Hematopoietic multipotent progenitor cell treated with erythropoietin and hydrocortisone succinate and interleukin-3 and kit ligand, for 8 days (in vitro differentiated cells): ENCODE data around the gene GPR108.
A peak's percentile ranks its signal among the peaks of the same experiment; 100 is the strongest.

Source experiments
- DNase-seq: peaks from one replicate; pipeline ENCODE4 v3.0.0-alpha.2; 2015

Gene GPR108

DNA sequence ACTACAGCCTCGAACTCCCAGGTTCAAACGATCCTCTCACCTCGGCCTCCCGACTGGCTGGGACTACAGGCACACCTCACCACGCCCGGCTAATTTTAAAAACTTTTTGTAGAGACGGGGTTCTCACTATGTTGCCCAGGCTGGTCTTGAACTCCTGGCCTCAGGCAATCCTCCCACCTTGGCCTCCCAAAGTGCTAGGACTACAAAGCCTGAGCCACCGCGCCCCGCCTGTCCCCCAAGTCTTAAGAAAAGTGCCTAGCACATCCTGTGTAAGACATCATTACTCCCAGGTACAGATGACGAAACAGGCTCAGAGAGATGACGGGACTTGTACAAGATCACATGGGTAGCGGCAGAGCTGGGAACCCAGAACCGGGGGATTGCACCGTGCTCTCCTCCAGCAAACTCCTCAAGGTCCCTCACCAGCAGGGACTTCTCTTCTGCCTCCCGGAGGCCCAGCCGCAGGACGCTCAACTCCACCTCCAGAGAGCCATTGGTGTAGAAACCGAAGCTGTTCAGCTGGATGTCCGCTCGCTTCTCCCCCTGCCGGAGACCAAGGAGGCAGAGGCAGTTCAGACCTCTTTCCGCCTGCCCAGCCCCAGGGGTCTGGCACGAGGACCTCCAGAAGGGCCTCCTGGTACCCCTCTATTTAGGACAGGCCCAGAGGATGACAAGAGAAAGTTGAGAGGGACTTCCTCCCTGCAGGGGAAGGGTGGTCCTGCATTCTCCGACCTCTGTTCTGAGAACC is 1.0 kb downstream of the GPR108 start:
- peak; percentile 87 for DNase-seq

GRCh38 chr19:6735181-6735911 is 2.0 kb downstream of the GPR108 start:
- DNase-seq, result no peak

GRCh38 chr19:6734096-6734696 is 3.2 kb downstream of the GPR108 start:
- no peak for DNase-seq

DNA sequence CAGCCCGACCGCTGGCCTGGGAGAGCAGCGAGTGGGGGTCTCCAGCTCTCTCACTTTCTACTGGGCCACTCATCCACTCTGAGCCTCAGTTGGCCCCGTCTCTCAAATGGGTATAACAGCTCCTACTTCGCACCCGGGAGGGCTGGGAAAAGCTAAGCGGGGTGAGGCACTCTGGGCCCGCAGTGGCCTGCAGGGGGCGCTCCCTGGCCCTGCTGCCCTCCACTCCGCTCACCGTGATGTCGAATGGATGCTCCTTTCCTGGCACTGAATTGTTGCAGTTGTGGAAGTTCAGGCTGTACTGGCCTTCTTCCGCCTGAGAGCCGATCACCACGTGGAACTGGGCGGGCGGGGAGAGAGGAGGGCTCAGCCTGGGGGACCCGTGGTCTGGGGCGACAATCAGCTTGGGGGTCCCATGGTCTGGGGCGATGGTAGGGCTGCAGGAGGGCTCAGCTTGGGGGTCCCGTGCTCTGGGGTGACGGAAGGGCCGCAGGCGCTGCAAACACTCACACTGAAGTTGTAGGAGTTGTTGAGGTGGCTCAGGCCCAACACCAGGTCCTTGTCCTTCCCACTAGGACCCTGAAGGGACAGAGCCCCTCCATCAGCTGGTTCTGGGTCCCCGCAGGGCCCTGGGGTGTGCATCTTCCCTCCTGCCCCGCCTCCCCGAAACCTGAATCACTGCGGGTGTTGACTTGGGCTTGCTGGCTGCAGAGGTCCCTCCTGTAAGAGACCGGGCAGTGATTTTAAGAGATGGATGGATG is 3.9 kb downstream of the GPR108 start:
- DNase-seq, result no peak

- no peak for DNase-seq
Measured at GRCh38 chr19:6732803-6733337, 4.5 kb downstream of the GPR108 start.

DNA sequence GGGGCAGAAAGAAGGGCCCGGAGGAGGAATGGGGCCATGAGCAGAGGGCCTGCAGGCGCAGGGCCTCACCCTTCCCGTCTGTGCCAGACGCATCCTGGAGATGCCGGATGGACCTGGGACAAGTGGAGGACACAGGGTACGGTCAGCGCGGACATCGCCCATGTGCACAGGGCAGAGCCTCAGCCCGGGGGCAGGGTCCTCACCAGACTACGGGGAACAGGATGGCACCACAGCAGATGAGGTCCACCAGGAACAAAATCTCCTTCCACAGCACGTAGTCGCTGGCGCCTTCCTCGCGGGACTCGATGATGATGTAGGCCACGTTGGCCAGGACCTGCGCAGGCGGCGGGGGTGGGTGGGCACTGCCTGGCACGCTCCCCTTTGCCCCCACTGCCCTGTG is 5.6 kb downstream of the GPR108 start:
- DNase-seq, result no peak

GRCh38 chr19:6730941-6731670 is 6.3 kb downstream of the GPR108 start:
- no peak for DNase-seq

- DNase-seq, result peak; percentile 80
Measured at GRCh38 chr19:6730153-6730804, 7.1 kb downstream of the GPR108 start.

DNA sequence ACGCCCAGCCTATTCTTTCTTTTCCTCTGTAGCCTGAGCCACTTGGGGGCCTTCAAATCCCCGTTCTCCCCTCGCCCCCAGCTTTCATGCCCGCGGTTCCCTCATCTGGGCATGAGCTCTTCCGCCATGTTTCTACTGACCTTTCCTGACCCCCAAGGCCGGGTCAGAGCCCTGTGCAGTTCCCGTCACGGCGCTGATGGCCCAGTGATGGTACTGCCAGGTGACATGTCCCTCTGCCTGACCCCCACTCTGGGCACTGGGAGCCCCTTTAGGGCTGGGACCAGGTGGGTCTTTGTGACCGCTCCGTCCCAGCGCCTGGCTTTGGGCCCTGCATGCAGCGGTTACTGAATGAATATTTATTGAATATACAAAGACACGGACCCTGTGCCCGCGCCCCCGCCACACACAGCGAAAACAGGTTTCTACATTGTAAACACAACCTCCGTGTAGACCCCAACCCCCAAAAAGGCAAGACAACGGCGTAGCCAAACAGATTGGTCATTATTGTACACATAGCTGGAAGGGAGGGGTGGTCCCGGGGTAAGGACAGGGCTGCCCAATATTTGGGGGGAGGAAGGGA is 7.7 kb downstream of the GPR108 start:
- no peak for DNase-seq

DNA sequence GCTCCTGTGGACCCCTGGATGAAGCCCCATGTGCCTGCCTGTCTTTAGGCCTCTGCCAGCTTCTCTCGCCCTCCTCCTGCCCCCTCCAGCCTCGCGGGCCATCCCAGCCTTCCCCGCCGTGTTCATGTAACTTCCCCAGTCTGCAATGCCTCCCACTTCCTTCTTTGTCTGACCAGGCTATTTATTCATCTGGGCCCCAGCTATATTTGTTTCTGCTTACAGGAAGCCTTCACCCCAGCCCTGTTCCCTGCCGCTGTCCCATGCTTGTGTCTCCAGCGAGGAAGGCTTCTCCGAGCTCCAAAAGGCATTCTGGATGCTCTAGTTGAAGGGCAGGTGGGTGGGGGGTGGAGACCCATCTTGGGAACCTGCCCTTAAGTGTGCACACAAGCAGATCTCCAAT is 9.0 kb downstream of the GPR108 start:
- DNase-seq, result no peak

DNA sequence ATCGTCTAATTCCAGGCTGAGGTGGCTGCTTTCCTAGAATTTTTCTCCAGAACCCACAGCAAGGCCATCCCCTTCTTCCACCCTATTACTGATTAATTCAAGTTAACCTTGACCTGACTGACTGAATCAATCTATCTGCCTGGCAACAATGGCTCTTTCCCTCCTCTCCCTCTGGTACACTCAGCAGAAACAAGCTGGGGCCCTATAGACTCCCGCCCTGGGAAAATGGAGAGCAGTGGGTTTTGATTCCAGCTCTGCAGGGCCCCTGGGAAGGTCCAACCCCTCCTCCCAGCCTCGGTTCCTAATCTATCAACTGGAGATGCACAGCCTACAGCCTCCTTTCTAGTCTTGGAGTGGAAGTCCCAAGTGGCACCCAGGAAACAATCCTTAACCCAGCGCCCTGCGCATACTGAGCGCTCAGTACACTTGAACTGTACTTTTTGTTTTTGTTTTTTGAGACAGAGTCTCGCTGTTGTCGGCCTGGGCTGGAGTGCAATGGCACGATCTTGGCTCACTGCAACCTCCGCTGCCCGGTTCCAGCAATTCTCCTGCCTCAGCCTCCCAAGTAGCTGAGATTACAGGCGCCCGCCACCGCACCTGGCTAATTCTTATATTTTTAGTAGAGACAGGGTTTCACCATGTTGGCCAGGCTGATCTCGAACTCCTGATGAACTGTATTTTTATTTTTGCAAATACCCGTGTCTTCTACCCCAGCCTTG is 11.7 kb downstream of the GPR108 start:
- no peak for DNase-seq

DNA sequence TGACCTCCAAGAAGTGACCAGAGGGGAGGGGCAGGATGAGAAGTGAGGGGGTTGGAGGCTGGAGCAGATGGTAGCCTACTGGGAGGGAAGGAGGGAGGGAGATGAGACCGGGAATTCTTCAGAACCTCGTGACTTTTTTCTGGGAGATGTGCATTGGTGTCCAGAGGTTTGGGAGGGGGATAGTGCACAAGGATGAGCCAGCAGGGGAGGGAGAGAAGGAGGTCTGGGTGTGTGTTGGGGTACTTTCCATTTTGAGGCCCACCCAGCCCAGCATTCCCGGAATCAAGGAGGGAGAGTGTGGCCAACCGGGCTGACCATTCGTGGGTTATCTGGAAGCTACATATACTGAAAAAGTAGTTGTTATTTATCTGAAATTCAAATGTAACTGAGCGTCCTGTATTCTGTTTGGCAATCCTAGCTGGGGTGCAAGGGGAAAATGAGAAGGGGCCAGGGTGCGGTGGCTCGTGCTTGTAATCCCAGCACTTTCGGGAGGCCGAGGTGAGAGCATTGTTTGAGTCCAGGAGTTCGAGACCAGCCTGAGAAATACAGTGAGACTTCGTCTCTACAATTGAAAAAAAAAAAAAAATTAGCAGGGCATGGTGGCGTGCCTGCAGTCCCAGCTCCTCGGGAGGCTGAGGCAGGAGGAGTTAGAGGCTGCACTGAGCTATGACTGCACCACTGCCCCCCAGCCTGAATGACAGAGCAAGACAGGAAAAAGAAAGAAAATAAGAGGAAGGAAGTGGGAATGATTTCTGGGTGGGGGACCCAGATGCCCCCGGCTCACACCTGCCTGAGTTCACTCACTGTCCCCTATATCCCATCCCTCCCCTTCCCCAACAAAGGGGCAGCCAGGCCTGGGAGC is 12.5 kb downstream of the GPR108 start:
- DNase-seq, result no peak

GRCh38 chr19:6723738-6724137 is 13.6 kb downstream of the GPR108 start:
- DNase-seq, result no peak

- DNase-seq, result no peak
Measured at GRCh38 chr19:6723108-6723618, 14.2 kb downstream of the GPR108 start.

DNA sequence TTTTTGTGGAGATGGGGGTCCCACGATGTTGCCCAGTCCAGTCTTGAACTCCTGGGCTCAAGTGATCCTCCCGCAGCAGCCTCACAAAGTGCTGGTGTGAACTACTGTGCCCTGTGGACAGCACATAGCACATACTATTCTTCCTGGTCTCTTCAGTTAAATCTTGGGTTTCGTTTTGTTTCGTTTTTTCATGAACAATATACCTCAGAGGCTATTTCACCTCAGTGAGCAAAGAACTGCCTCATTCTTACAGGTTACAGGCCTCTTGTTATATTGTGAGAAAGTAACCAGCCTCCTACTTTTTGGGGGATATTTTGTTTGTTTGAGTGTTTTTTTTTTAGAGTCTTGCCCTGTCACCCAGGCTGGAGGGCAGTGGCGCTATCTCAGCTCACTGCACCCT is 15.6 kb downstream of the GPR108 start:
- no peak for DNase-seq

- DNase-seq, result no peak
Measured at GRCh38 chr19:6721138-6721474, 16.3 kb downstream of the GPR108 start.

DNA sequence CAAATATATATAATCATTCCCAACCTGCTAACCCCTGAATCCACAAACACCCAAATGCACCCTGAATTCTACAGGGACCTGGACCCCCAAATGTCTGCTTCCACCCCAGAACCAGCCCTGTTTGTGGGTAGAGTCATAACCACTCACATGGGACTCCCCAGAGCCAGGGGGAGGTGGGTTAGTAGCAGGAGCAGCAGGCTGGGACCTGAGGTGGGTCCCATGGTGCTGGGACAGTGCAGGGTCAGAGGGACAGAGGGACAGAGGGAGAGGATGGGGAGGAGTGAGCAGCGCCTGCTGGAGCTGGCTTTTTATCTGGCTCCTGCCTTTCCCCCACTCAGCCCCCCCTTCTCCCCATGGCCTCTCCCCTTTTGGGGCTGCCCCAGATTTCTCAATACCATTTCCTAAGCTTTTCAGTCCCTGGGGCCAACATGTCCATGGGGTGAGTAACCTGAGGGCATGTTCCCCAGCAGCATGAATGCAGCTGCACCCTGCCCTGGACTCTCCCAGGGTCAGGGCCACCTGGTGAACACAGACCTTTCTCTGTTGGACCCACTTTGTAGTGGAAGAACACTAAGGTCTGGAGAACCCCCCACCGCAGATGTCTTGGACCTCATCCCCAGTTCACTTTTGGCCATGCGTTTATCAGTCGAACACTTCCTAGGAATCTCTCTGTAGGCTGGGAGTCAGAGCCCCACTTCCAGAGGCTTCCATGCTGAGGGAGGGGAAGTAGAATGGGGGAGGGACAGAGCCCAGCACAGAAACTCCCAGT is 16.8 kb downstream of the GPR108 start, which contains the start of gene C3:
Gene C3 (minus strand): TSS at position 282 of the 769 bp plus-strand sequence. CDS start 61 bp downstream, at position 221.
- no peak for DNase-seq

DNA sequence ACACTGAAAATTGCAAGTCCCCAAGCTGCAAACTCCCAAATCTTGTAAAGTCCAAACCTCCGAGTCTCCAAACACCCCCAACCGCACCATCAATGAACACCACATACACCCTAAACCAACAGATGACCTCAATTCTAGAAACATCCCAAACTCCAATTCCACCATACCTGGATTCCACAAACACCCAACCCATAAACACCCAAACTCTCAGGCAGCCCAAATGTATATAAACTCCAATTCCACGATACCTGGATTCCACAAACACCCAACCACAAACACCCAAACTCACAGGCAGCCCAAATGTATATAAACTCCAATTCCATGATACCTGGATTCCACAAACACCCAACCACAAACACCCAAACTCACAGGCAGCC is 17.4 kb downstream of the GPR108 start:
- no peak for DNase-seq

DNA sequence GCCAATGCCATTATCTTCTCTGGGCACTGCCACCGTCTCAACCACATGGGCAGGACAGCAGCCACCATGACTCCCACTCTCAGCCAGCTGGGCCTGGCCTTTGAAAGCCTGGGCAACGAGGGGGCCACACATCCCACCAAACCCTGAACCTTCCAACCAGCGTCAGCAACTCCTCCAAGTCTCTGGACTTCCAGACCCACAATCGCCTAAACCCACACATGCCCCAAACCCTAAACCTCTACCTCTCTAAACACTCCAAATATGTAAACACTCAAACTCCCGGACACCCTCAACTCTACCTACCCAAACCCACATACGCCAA is 17.9 kb downstream of the GPR108 start:
- DNase-seq, result no peak
